Muscle of leg (tissue), 11 donors: ENCODE results near the gene FAM171A1. TPM values are rescaled to one million over a fixed set of nuclear protein-coding genes. Genes with fewer than 3 reads are reported as not detected.

Experiments used
- DNase-seq: peaks from one replicate; pipeline ENCODE4 v3.0.0; 2013
- H3K27ac ChIP-seq: one replicate; pipeline ENCODE4 v1.5.1; 2013; ENCODE audit warnings: mild to moderate bottlenecking, low read length, control low read depth
- H3K27me3 ChIP-seq: one replicate; pipeline ENCODE4 v1.6.1; 2013; ENCODE audit warnings: low read length; ENCODE audit not compliant: control insufficient read depth, insufficient read depth
- H3K36me3 ChIP-seq: one replicate; pipeline ENCODE4 v1.6.1; 2013; ENCODE audit warnings: low read length; ENCODE audit not compliant: control insufficient read depth, insufficient read depth
- H3K4me1 ChIP-seq: one replicate; pipeline ENCODE4 v1.6.1; 2013; ENCODE audit warnings: low read length; ENCODE audit not compliant: control insufficient read depth, insufficient read depth
- H3K4me3 ChIP-seq: one replicate; pipeline ENCODE4 v1.5.1; 2013; ENCODE audit warnings: low read length, control low read depth
- H3K9me3 ChIP-seq: replicated peaks from 2 replicates; pipeline ENCODE4 v1.6.1; 2013; ENCODE audit warnings: low read depth, low read length; ENCODE audit not compliant: control insufficient read depth
- WGBS: methylation state at CpG from one replicate; pipeline ENCODE4 v1.1.5; 2013; ENCODE audit warnings: missing lambda C conversion rate; ENCODE audit not compliant: insufficient coverage; 5-methylcytosine and 5-hydroxymethylcytosine counted together
- polyA plus RNA-seq, 8 donors: library from polyadenylated mRNA; unstranded; fragments of 120-200 nt; gene quantifications; one replicate each; pipeline versions ENCODE4 v1.2.1 to v1.2.3, GENCODE V29; 2013; ENCODE audit warnings: inconsistent platforms in 1 of 8, low replicate concordance in 1 of 8; ENCODE audit not compliant: insufficient read length in 8 of 8, insufficient read depth in 1 of 8
- total RNA-seq: library from RNA; stranded (reverse); fragments of 120-200 nt; gene quantifications from one replicate; pipeline ENCODE4 v1.2.4, GENCODE V29; 2013

Gene FAM171A1
- total and polyA plus RNA-seq, 9 donors, result 19.6 to 50.9 (median 35.3) TPM

- DNase-seq, result peak; percentile 77
- H3K36me3 ChIP-seq, result peaks cover 3% of the 10 kb centered on the region
- no peaks in the 10 kb centered on the region for H3K27me3 ChIP-seq
- peaks cover 17% of the 10 kb centered on the region for H3K4me1 ChIP-seq
- WGBS, result no CpG with 5 or more reads among the region's 4 CpGs
- H3K9me3 ChIP-seq, result no peaks in the 10 kb centered on the region
- H3K4me3 ChIP-seq, result no peak overlapping the region
- H3K27ac ChIP-seq, result no peak overlapping the region
Measured at GRCh38 chr10:15364001-15364400, 7.1 kb downstream of the FAM171A1 start.

- H3K27me3 ChIP-seq, result no peaks in the 10 kb centered on the region
- peaks cover 3% of the 10 kb centered on the region for H3K36me3 ChIP-seq
- H3K9me3 ChIP-seq, result no peaks in the 10 kb centered on the region
- H3K4me1 ChIP-seq, result peaks cover 13% of the 10 kb centered on the region
- H3K4me3 ChIP-seq, result no peak overlapping the region
- H3K27ac ChIP-seq, result no peak overlapping the region
- 79% methylated on average over 7 of the region's 7 CpGs for WGBS
- DNase-seq, result no peak
Measured at GRCh38 chr10:15363031-15363430, 8.1 kb downstream of the FAM171A1 start.

- no peaks in the 10 kb centered on the region for H3K27me3 ChIP-seq
- DNase-seq, result no peak
- H3K27ac ChIP-seq, result no peak overlapping the region
- no peaks in the 10 kb centered on the region for H3K9me3 ChIP-seq
- no peak overlapping the region for H3K4me3 ChIP-seq
- peaks cover 10% of the 10 kb centered on the region for H3K4me1 ChIP-seq
- H3K36me3 ChIP-seq, result peaks cover 3% of the 10 kb centered on the region
- WGBS, result no CpG with 5 or more reads among the region's 3 CpGs
Measured at GRCh38 chr10:15361131-15361530, 10.0 kb downstream of the FAM171A1 start.

- Histone ChIP-seq H3K27ac (no peak overlapping the region), H3K27me3 (no peaks in the 10 kb centered on the region), H3K36me3 (peaks cover 3% of the 10 kb centered on the region), H3K4me1 (peaks cover 10% of the 10 kb centered on the region), H3K9me3 (no peaks in the 10 kb centered on the region), H3K4me3 (no peak overlapping the region)
- DNase-seq, result no peak
- WGBS, result 80% methylated on average over 1 of the region's 4 CpGs
Measured at GRCh38 chr10:15360566-15360965, 10.5 kb downstream of the FAM171A1 start.

- H3K36me3 ChIP-seq, result no peaks in the 10 kb centered on the region
- peaks cover 6% of the 10 kb centered on the region for H3K4me1 ChIP-seq
- 97% methylated on average over 3 of the region's 8 CpGs for WGBS
- H3K27me3 ChIP-seq, result no peaks in the 10 kb centered on the region
- no peak for DNase-seq
- no peak overlapping the region for H3K4me3 ChIP-seq
- H3K27ac ChIP-seq, result no peak overlapping the region
- no peaks in the 10 kb centered on the region for H3K9me3 ChIP-seq
Measured at GRCh38 chr10:15353471-15354017, 17.5 kb downstream of the FAM171A1 start.

GRCh38 chr10:15352836-15353235 is 18.3 kb downstream of the FAM171A1 start:
- Histone ChIP-seq H3K9me3 (no peaks in the 10 kb centered on the region), H3K36me3 (no peaks in the 10 kb centered on the region), H3K4me3 (no peak overlapping the region), H3K27me3 (no peaks in the 10 kb centered on the region), H3K27ac (no peak overlapping the region), H3K4me1 (peaks cover 9% of the 10 kb centered on the region)
- DNase-seq, result no peak
- 83% methylated on average over 5 of the region's 7 CpGs for WGBS

GRCh38 chr10:15352201-15352600 is 18.9 kb downstream of the FAM171A1 start:
- Histone ChIP-seq H3K27me3 (no peaks in the 10 kb centered on the region), H3K36me3 (no peaks in the 10 kb centered on the region), H3K9me3 (no peaks in the 10 kb centered on the region), H3K4me3 (no peak overlapping the region), H3K27ac (no peak overlapping the region), H3K4me1 (peaks cover 9% of the 10 kb centered on the region)
- no CpG with 5 or more reads among the region's 3 CpGs for WGBS
- DNase-seq, result no peak

GRCh38 chr10:15351099-15351820 is 19.8 kb downstream of the FAM171A1 start:
- DNase-seq, result no peak
- peaks cover 15% of the 10 kb centered on the region for H3K4me1 ChIP-seq
- no peaks in the 10 kb centered on the region for H3K9me3 ChIP-seq
- H3K27ac ChIP-seq, result no peak overlapping the region
- H3K27me3 ChIP-seq, result no peaks in the 10 kb centered on the region
- H3K4me3 ChIP-seq, result no peak overlapping the region
- no peaks in the 10 kb centered on the region for H3K36me3 ChIP-seq
- WGBS, result 77% methylated on average over 7 of the region's 12 CpGs

- H3K4me1 ChIP-seq, result peaks cover 29% of the 10 kb centered on the region
- no peak for DNase-seq
- WGBS, result 55% methylated on average over 2 of the region's 5 CpGs
- no peaks in the 10 kb centered on the region for H3K27me3 ChIP-seq
- H3K27ac ChIP-seq, result peak overlapping the region; percentile 25
- peak overlapping the region; percentile 9 for H3K4me3 ChIP-seq
- no peaks in the 10 kb centered on the region for H3K36me3 ChIP-seq
- no peaks in the 10 kb centered on the region for H3K9me3 ChIP-seq
Measured at GRCh38 chr10:15349112-15349511, 22.0 kb downstream of the FAM171A1 start.

- peak; percentile 85 for DNase-seq
- H3K27ac ChIP-seq, result peak overlapping the region; percentile 32
- 21% methylated on average over 4 of the region's 8 CpGs for WGBS
- no peaks in the 10 kb centered on the region for H3K27me3 ChIP-seq
- H3K4me1 ChIP-seq, result peaks cover 29% of the 10 kb centered on the region
- no peaks in the 10 kb centered on the region for H3K9me3 ChIP-seq
- no peaks in the 10 kb centered on the region for H3K36me3 ChIP-seq
- peak overlapping the region; percentile 9 for H3K4me3 ChIP-seq
Measured at GRCh38 chr10:15348579-15348978, 22.5 kb downstream of the FAM171A1 start.
